Adrenal gland (tissue), 12 donors: Measurements from ENCODE around the gene WDR45. TPM values are rescaled to one million over a fixed set of nuclear protein-coding genes. Genes with fewer than 3 reads are reported as not detected.

Experiments used
- DNase-seq, 7 donors: peaks; one replicate each; pipeline ENCODE4 v3.0.0-alpha.2; 2019 to 2020
- H3K27ac ChIP-seq, 5 donors: fragments of 200-600 bp; sonication (generic) in 4 of 5; 1 replicate in 3 of 5; 2 replicates in 2 of 5; pipeline versions ENCODE4 v1.5.1 to v1.8.0; 2016 to 2020; ENCODE audit warnings: mild to moderate bottlenecking in 1 of 5
- H3K27me3 ChIP-seq: fragments of 200-600 bp; 2 replicates; pipeline ENCODE4 v1.8.0; 2021
- H3K36me3 ChIP-seq, 2 donors: fragments of 200-600 bp; replicated peaks in 1 of 2; 1 replicate in 1 of 2; 2 replicates in 1 of 2; pipeline versions ENCODE4 v1.5.1 to v1.8.0; 2018 to 2022
- H3K4me1 ChIP-seq, 2 donors: fragments of 200-600 bp; replicated peaks in 1 of 2; 1 replicate in 1 of 2; 2 replicates in 1 of 2; pipeline versions ENCODE4 v1.5.1 to v1.8.0; 2018 to 2021
- H3K4me3 ChIP-seq, 4 donors: fragments of 200-600 bp; sonication (generic) in 3 of 4; one replicate each; pipeline ENCODE4 v1.5.1; 2016 to 2018
- H3K9me3 ChIP-seq, 3 donors: fragments of 200-600 bp; sonication (generic) in 1 of 3; replicated peaks in 1 of 3; 1 replicate in 2 of 3; 2 replicates in 1 of 3; pipeline versions ENCODE4 v1.5.1 to v1.8.0; 2016 to 2021
- POLR2A ChIP-seq, 2 donors: fragments of 450-650 bp; IDR thresholded peaks; one replicate each; pipeline ENCODE4 v1.6.1; 2017; ENCODE audit warnings: antibody characterized with exemption in 2 of 2, mild to moderate bottlenecking in 2 of 2, moderate library complexity in 1 of 2
- WGBS, 4 donors: extraction: QIAGEN DNeasy Blood & Tissue Kit in 2 of 4; methylation state at CpG; one replicate each; pipeline versions ENCODE4 v1.1.5 to v1.1.7; 2013 to 2017; 5-methylcytosine and 5-hydroxymethylcytosine counted together
- intact Hi-C, 2 donors: fragments of 100-400 bp; cut with DNase I; formaldehyde crosslinking; loops; one replicate each; pipeline versions ENCODE4 v1.14.1 to v1.15.0; 2022 to 2023
- polyA plus RNA-seq, 3 donors: library from polyadenylated mRNA; stranded (reverse); fragments of 200-250 nt in 2 of 3; fragments of 350-450 nt in 1 of 3; fragmentation: Illumina TruSeq in 1 of 3; extraction: RNeasy Lipid Tissue Mini Kit (QIAGEN cat#74804) in 1 of 3; gene quantifications; one replicate each; pipeline ENCODE4 v1.2.3, GENCODE V29; 2013 to 2014
- total RNA-seq, 9 donors: library from RNA; depleted of rRNA in 4 of 9; stranded (reverse); fragments of >200 nt in 4 of 9; fragments of 120-200 nt in 1 of 9; fragmentation: NEBNext Ultra II Directional in 1 of 9; extraction: Animal tissue kit (Norgen Biotek cat#: 25700) in 1 of 9; gene quantifications; one replicate each; pipeline versions ENCODE4 v1.1.0 to v1.2.4, GENCODE V29; 2013 to 2023
- TF ChIP-seq, protein P1 (sequence below), 6 experiments: fragments of 450-650 bp in 4 of 6; fragments of 200-600 bp in 2 of 6; sonication (generic) in 1 of 6; IDR thresholded peaks; 1 replicate in 5 of 6; 2 replicates in 1 of 6; pipeline versions ENCODE4 v1.5.1 to v1.8.0; 2016 to 2021; ENCODE audit warnings: antibody characterized with exemption in 6 of 6, mild to moderate bottlenecking in 2 of 6, moderate library complexity in 1 of 6
- donor health status: healthy with polysubstance abuse.
- donor health status: Bipolar disorder and iron deficiency.
- donor health status: DM: yes; HTN: yes; CAD: no.
- donor health status: DM: no; HTN: no; CAD: no.
- donor health status: DM: no; HTN: no; CAD: no.
- donor health status: DM: yes; HTN: yes; CAD: no.

Gene WDR45
- total and polyA plus RNA-seq, 12 donors: 59.4 to 184 (median 110) TPM

- intact Hi-C loops: no loop called here
- no peak for DNase-seq
- WGBS, 4 donors: 74 to 94% (median 78%) methylated on average over 6 to 9 of the region's 9 CpGs
Measured at GRCh38 chrX:49066690-49067089, 13.0 kb downstream of the WDR45 start.

DNA sequence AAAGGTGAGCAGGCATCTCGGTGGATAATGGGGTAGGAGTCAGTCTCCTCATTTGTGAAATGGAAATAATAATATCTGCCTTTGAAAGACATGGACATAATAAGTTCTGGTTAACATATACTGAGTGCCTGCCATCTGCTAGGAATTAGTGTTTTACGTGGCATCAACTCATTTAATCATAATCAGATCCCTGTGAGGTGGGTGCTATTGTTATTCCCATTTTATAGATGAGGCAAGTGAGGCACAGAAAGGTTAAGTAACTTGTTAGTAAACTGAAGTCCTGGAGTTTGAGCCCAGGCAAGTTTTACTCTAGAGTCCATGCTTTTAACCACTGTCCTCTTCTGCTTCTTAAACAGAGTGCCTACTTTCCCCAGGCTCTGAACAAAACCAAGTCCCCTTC, 13.4 kb downstream of the WDR45 start:
- TF ChIP-seq POLR2A (IDR thresholded peaks at IDR 0.05): no peak
- TF ChIP-seq, protein P1, sequence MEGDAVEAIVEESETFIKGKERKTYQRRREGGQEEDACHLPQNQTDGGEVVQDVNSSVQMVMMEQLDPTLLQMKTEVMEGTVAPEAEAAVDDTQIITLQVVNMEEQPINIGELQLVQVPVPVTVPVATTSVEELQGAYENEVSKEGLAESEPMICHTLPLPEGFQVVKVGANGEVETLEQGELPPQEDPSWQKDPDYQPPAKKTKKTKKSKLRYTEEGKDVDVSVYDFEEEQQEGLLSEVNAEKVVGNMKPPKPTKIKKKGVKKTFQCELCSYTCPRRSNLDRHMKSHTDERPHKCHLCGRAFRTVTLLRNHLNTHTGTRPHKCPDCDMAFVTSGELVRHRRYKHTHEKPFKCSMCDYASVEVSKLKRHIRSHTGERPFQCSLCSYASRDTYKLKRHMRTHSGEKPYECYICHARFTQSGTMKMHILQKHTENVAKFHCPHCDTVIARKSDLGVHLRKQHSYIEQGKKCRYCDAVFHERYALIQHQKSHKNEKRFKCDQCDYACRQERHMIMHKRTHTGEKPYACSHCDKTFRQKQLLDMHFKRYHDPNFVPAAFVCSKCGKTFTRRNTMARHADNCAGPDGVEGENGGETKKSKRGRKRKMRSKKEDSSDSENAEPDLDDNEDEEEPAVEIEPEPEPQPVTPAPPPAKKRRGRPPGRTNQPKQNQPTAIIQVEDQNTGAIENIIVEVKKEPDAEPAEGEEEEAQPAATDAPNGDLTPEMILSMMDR (IDR thresholded peaks at IDR 0.05): no peak
- Histone ChIP-seq H3K27ac (no peak overlapping the region), H3K36me3 (no peaks in the 10 kb centered on the region), H3K27me3 (no peaks in the 10 kb centered on the region), H3K4me1 (no peaks in the 10 kb centered on the region), H3K9me3 (no peaks in the 10 kb centered on the region), H3K4me3 (no peak overlapping the region)
- intact Hi-C loops: no loop called here
- 79 to 94% (median 84%) methylated on average over 2 of the region's 2 CpGs for WGBS, 4 donors
- DNase-seq: no peak

More at GRCh38 chrX:49066690-49067089, 13.0 kb downstream of the WDR45 start:
- Histone ChIP-seq H3K27me3 (no peaks in the 10 kb centered on the region), H3K9me3 (no peaks in the 10 kb centered on the region), H3K36me3 (no peaks in the 10 kb centered on the region), H3K4me3 (no peak overlapping the region), H3K4me1 (no peaks in the 10 kb centered on the region), H3K27ac (no peak overlapping the region)
- TF ChIP-seq POLR2A (IDR thresholded peaks at IDR 0.05): no peak
- TF ChIP-seq, protein P1 (IDR thresholded peaks at IDR 0.05): no peak

GRCh38 chrX:49064735-49065134, 15.0 kb downstream of the WDR45 start:
- H3K27me3 ChIP-seq: no peaks in the 10 kb centered on the region
- no peak overlapping the region for H3K27ac ChIP-seq
- no peaks in the 10 kb centered on the region for H3K36me3 ChIP-seq
- H3K4me1 ChIP-seq: no peaks in the 10 kb centered on the region
- WGBS, 4 donors: 84 to 92% (median 87%) methylated on average over 6 to 8 of the region's 8 CpGs
- TF ChIP-seq, protein P1 (IDR thresholded peaks at IDR 0.05): no peak
- no peak for TF ChIP-seq POLR2A (IDR thresholded peaks at IDR 0.05)
- intact Hi-C loops: no loop called here
- H3K4me3 ChIP-seq: no peak overlapping the region
- no peaks in the 10 kb centered on the region for H3K9me3 ChIP-seq
- DNase-seq: no peak

DNA sequence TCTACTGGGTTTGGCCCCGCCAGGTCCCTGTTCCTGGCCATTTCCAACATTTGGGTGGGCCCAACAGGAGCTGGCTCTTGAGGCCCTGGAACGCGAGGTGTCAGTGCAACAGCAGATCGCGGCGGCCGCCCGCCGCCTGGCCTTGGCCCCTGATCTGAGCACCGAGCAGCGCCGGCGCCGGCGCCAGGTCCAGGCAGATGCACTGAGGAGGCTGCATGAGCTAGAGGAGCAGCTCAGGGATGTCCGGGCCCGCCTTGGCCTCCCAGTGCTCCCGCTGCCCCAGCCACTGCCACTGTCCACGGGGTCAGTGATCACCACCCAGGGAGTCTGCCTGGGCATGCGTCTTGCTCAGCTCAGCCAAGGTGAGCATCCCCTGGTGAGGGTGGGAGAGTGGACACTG, 15.4 kb downstream of the WDR45 start:
- DNase-seq: no peak
- no peak for TF ChIP-seq POLR2A (IDR thresholded peaks at IDR 0.05)
- TF ChIP-seq, protein P1 (IDR thresholded peaks at IDR 0.05): no peak
- 79 to 90% (median 84%) methylated on average over 3 to 20 of the region's 20 CpGs; no CpG with 5 or more reads in 1 of the 4 donors for whole genome bisulfite sequencing, 4 donors
- H3K4me1 ChIP-seq: no peaks in the 10 kb centered on the region
- no peaks in the 10 kb centered on the region for H3K27me3 ChIP-seq
- no peaks in the 10 kb centered on the region for H3K9me3 ChIP-seq
- no peak overlapping the region for H3K4me3 ChIP-seq
- H3K27ac ChIP-seq: no peak overlapping the region
- intact Hi-C loops: no loop called here
- no peaks in the 10 kb centered on the region for H3K36me3 ChIP-seq
